Measurements from ENCODE around the gene MALRD1. TPM values are rescaled to one million over a fixed set of nuclear protein-coding genes. Genes with fewer than 3 reads are reported as not detected.

MALRD1 gene
- total and polyA plus RNA-seq, 2 of the 8 experiments (the other 6 are each of a cell fraction or from before 2014, with no cell fraction given), result 0.32 to 0.35 TPM

- no peak overlapping the region for H2BK120ac ChIP-seq (replicated peaks; ENCODE audit: low read depth, low read length)
- H2BK12ac ChIP-seq (ENCODE audit: low read depth, low read length), result no peak overlapping the region
- no peaks in the 10 kb centered on the region for H3K23me2 ChIP-seq (ENCODE audit: low read depth, low read length)
- no peaks in the 10 kb centered on the region for H3K79me1 ChIP-seq (ENCODE audit: low read depth, low read length)
- 92% methylated on average over 2 of the region's 2 CpGs; no CpG with 5 or more reads in 1 of the 2 experiments for WGBS, 2 experiments (ENCODE audit: extremely low coverage in 1 of 2, insufficient coverage in 1 of 2, insufficient read length in 1 of 2, insufficient replicate concordance in 2 of 2, low coverage in 1 of 2, low lambda C conversion rate in 2 of 2, missing lambda C conversion rate in 1 of 2)
- no peak overlapping the region for H2BK20ac ChIP-seq (ENCODE audit: low read length)
- POLR2A ChIA-PET (ENCODE audit: partially characterized antibody), result no interaction called here
- H4K91ac ChIP-seq (replicated peaks; ENCODE audit: insufficient read length, low read length), result no peak overlapping the region
- no peaks in the 10 kb centered on the region; a peak in 1 of 8 replicates for H3K36me3 ChIP-seq (ENCODE audit: control insufficient read depth in 2 of 4, insufficient read depth in 4 of 4, low read length in 3 of 4)
- H4K8ac ChIP-seq (ENCODE audit: extremely low read depth, insufficient read depth, low read length), result no peak overlapping the region
- CTCF ChIA-PET (ENCODE audit: partially characterized antibody), result interaction anchor here (1.2 kb wide), 1 partner anchor 49 kb away, joined by 4 read pairs; no protein-coding TSS in a partner anchor
- no peaks in the 10 kb centered on the region for H4K20me1 ChIP-seq (replicated peaks in 1 of 2; ENCODE audit: control insufficient read depth in 1 of 2, insufficient read depth in 2 of 2, low read length in 2 of 2)
- no peak overlapping the region for H3K18ac ChIP-seq (ENCODE audit: extremely low read depth, low read length)
- no peak for FAIRE-seq
- H3K14ac ChIP-seq (ENCODE audit: insufficient read length), result no peak overlapping the region
- H3K4me3 ChIP-seq (ENCODE audit: extremely low read depth in 1 of 4, insufficient read depth in 2 of 4, low read depth in 3 of 4, low read length in 4 of 4), result no peak overlapping the region
- no peak overlapping the region for H3K23ac ChIP-seq (ENCODE audit: insufficient read length)
- H2BK15ac ChIP-seq (ENCODE audit: low read length), result no peak overlapping the region
- H3K4ac ChIP-seq (replicated peaks; ENCODE audit: insufficient read length, low read depth, low read length), result no peak overlapping the region
- no peak overlapping the region for H3K56ac ChIP-seq (replicated peaks; ENCODE audit: insufficient read length, low read depth, low read length)
- TF ChIP-seq TEAD4 (IDR thresholded peaks at IDR 0.05; ENCODE audit: low read depth, low read length), result no peak
- TF ChIP-seq ZNF274 (IDR thresholded peaks at IDR 0.05; ENCODE audit: borderline replicate concordance, extremely low read depth, low read length), result no peak
- no peak for TF ChIP-seq USF2 (IDR thresholded peaks at IDR 0.05; ENCODE audit: low read length)
- no peak for TF ChIP-seq GTF2F1 (IDR thresholded peaks at IDR 0.05; ENCODE audit: borderline replicate concordance, low read depth, low read length)
- no peak for TF ChIP-seq BCL11A (IDR thresholded peaks at IDR 0.05; ENCODE audit: low read depth in 2 of 2, low read length in 2 of 2)
- TF ChIP-seq SAP30 (IDR thresholded peaks at IDR 0.05; ENCODE audit: insufficient read depth, insufficient replicate concordance, low read length), result no peak
- no peak for TF ChIP-seq RFX5 (IDR thresholded peaks at IDR 0.05; ENCODE audit: borderline replicate concordance, low read depth, low read length)
- no peak for TF ChIP-seq ASH2L (IDR thresholded peaks at IDR 0.05; ENCODE audit: low read length)
- no peak for DNase-seq (ENCODE audit: low read depth in 1 of 2, low spot score in 2 of 2)
- H2AFZ ChIP-seq (ENCODE audit: low read length), result no peak overlapping the region
- H3K4me2 ChIP-seq (ENCODE audit: insufficient read depth in 1 of 2, low read depth in 2 of 2, low read length in 2 of 2), result no peak overlapping the region
- no peaks in the 10 kb centered on the region for H3K27me3 ChIP-seq (replicated peaks in 1 of 4; ENCODE audit: control insufficient read depth in 3 of 4, extremely low read depth in 1 of 4, insufficient read depth in 3 of 4, low read length in 3 of 4)
- H3K27ac ChIP-seq (ENCODE audit: low read depth, low read length), result no peak overlapping the region
- H2BK5ac ChIP-seq (ENCODE audit: low read depth, low read length), result no peak overlapping the region
- H3K9me3 ChIP-seq (ENCODE audit: insufficient read depth in 2 of 2, low read depth in 1 of 2, low read length in 1 of 2), result peaks cover 5 to 10% of the 10 kb centered on the region in 2 experiments; a peak in 1 of 4 replicates
- H3K4me1 ChIP-seq (replicated peaks in 1 of 4; ENCODE audit: control insufficient read depth in 3 of 4, insufficient read depth in 4 of 4, low read length in 3 of 4), result no peaks in the 10 kb centered on the region
- no peak overlapping the region for H2AK5ac ChIP-seq (ENCODE audit: low read depth, low read length)
- H3K9ac ChIP-seq (replicated peaks in 1 of 4; ENCODE audit: extremely low read depth in 1 of 4, low read depth in 3 of 4, low read length in 3 of 4), result no peak overlapping the region
- no peak overlapping the region for H4K5ac ChIP-seq (ENCODE audit: insufficient read length, low read depth, low read length)
- no peaks in the 10 kb centered on the region for H3K79me2 ChIP-seq (ENCODE audit: control insufficient read depth in 1 of 2, insufficient read depth in 2 of 2, low read length in 2 of 2)
These were observed 658.8 kb downstream of the MALRD1 start for GRCh38 chr10:19707376-19707775.
